CMK (cell line): ENCODE measurements around the gene SHH.

Experiments
- DNase-seq: peaks from one replicate; pipeline ENCODE4 v3.0.0-alpha.2; 2010; ENCODE audit warnings: low read depth

The SHH gene

DNA sequence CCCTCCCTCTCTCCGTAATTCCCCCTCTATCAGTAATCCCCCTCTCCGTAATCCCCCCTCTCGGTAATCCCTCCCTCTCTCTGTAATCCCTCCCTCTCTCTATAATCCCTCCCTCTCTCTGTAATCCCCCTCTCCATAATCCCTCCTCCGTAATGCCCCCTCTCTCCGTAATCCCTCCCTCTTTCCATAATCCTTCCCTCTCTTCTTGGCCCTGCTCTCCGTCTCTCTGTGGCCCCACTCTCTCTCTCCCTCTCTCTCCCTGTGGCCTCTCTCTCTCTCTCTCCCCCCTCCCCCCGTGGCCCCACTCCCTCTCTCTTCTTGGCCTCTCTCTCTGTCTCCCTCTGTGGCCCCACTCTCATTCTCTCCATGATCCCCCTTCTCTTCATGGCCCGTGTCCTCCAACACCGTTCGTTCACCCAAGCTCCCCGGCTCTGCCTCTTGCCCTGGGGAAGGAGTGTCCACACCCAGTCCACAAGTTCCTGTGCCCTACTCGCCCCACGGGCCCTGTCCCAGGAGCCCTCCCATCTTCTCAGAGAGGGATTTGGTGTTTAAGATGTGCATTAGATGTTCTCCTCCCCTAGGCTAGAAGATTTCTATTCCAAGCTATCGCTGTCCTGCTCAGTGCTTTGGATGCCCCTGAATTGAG, 19.8 kb downstream of the SHH start:
- DNase-seq, result no peak

DNA sequence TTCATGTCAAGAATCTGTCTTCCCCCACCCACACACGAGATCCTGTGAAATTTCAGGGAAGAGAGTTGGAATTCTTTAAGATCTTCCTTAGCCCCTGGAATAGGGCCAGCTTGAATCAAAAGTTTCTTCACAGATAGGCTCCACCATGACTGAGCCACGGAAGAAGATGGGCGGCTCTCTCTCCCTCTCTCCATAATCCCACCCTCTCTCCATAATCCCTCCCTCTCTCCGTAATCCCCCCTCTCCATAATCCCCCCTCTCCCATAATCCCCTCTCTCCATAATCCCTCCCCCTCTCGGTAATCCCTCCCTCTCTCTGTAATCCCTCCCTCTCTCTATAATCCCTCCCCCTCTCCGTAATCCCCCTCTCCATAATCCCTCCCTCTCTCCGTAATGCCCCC, 20.4 kb downstream of the SHH start:
- no peak for DNase-seq

DNA sequence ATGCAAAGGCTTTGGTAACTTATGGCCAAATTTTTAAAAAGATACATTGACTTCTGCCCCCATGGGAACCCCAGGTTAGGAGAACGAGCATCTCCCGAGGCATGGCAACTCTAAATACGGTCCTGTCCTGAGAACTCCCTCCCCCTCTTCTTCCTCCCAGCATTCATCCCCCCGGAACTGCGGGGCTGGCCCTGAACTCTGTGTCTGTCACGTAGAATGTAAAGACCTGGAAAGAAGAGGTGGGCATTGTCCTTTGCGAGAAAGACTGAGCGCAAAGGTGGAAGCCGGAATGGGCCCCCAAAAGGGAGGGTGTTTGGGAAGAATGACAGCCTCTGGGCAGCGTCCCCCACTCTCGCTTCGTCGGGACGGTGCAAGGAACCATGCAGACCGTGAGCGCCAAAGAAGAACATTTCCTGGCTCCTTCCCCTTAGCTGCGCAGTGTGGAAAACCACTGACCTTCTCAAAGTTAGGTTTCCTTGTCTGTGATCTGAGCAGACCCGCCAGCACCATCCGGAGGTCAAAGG, 21.0 kb downstream of the SHH start:
- DNase-seq, result no peak

DNA sequence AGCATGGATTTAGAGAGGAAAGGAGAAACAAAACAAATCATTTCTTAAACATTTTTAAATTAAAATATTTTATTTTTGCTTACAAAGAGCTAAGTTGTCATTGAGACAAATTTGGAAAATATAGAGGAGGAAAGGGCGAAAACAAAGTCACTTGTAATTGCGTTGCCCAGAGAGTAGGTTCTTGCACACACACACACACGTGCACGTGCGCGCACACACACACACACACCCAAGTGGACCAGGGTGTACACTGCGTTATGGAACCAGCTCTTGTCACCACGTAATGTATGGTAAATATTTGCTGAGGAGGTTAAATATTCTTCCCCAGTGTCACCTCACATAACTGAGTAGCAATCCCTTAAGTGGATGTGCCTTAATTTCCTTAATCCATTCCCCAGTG, 21.6 kb downstream of the SHH start:
- no peak for DNase-seq

DNA sequence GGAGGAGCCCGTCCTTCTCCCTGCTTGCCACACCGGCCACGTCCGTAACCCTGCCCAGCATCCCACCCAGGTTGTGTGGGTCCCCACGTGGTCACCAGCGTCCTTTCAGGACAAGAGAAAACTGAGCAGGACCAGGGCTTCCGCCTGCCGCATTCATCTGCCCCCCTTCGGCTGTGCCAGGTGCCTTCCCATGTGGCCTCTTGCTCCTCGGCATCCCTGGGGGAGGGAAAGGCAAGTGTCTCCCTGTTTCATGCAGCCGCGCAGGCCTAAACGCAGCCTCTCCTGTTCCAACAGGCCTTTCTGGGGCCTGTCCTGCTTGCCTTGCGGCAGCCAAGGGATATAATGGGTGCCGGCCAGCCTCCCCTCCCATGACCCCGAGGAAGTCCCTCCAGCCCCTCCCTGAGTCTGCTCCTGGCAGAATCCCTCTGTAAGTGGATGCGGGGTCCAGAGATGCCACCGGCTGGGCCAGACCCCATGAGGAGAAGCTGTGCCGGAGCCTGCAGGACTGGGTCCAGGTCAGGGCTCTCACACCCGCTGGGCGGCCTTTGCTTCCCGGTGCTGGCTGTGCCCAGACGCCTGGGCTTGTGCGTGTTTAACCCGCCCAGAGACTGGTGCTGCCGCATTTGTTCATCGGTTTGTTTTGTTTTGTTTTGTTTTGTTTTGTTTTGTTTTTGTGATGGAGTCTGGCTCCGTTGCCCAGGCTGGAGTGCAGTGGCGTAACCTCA, 23.1 kb downstream of the SHH start:
- no peak for DNase-seq

DNA sequence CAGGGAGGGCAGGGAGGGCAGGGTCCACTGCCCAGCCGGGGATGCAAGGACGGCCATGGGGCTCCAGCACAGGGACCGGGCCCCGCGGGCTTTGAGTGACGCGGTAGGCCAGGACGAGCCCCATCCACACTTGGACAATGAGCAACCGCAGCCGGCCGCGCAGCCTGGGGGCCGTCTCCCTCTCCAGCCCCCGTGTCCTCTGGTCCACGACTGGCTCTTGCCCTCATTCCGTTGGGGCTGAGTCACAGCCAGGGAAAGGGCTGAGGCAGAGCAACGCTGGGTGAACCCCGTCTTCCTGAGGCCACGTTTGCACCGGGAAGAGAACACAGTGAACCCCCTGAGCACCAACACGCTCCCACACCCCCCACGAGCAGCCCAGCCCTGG, 23.7 kb downstream of the SHH start:
- no peak for DNase-seq

DNA sequence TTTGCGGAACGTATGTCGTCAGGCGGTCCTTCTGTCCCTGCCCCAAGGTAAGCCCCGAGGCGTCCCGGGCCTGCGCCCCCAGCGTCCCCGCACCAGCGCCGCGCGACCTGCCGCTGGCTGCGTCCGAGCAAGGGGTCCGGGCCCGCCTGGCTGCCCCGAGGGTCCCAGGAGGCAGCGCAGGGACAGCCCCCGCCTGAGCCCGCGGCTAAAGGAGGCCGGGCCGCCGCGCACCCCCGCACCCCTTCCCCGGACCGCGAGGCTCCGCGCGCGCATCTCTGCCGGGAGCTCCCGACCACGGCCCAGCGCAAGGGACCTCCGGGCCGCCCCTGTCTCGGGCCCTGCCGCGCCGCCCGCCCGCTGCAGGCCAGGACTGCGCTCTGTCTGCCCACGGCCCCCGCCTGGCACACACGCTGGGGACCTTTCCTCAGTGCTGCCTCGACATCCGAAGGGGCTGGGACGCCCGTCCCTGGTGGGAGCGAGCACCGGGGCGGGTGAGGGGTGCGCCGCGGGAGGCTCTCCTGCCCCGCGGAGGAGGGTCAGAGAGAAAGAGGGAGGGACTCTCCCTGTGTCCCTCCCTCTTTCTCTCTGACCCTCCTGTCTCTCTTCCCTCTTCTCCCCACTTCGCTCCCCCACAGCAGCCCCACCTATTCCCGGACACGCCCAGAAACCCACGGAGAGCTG, 25.0 kb downstream of the SHH start:
- DNase-seq, result no peak

DNA sequence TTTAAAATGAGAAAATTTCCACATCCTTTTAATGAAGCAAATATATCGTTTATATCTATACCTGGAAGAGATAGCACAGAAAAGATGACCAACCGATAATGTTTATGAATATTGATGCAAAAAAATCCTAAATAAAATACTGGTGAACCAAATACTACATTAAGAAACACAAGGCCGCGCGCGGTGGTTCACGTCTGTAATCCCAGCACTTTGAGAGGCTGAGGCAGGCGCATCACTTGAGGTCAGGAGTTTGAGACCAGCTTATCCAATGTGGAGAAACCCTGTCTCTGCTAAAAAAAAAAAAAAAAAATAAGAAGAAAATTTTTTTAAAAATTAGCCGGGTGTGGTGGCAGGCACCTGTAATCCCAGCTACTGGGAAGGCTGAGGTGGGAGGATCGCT, 25.8 kb downstream of the SHH start:
- DNase-seq, result no peak

DNA sequence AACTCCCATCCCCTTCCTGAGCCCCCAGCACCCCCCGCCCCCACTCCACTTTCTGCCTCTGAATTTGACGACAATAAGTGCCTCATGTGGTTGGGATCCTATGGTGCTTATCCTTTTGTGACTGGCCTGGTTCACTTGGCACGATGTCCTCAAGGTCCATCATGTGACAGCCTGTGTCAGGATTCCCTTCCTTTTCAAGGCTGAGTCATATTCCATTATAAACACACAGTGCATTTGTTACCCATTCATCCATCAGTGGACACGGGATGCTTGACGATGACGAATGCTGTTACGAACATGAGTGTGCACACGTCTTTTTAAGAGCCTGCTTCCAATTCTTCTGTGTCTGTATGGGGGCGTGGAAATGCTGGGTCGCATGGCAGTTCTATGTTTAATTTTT, 26.7 kb downstream of the SHH start:
- no peak for DNase-seq

DNA sequence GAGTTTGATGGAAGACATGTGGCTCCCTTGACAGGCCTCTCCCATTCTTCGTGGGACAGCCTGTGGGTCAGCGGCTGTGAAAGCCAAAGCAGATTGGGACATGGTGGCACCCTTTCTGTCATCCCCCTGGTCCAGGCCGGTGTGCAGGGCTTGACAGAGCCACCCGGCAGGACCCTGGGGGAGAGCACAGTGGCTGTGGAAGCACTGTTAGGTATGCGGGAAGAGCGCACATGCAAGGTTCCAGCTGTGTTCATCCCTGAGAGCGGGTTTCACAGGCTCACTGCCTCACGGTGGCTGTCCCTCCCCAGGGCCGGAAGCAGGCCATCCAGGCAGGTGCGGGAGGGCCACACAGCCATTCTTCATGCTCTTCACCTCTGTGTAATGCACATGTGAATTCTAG, 29.8 kb downstream of the SHH start:
- no peak for DNase-seq

DNA sequence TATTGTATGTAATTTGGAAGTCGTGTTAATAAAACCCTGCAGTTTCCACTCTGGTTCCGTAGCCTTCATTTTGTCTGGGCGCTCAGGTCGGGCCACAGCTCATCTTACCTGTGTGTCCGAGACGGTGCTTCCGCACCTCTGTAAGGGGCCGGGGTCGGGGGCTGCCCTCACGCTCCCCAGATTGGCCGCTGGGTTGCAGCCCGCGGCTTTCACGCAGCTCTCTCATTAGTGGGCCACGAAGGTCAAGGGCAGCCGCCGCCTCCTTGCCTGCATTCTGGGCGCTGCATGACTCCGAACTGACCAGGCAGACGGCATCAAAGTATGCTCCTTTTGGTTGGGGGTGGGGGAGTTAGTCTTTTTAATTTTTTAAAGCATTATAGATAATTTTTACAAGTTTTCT, 30.8 kb downstream of the SHH start:
- no peak for DNase-seq

DNA sequence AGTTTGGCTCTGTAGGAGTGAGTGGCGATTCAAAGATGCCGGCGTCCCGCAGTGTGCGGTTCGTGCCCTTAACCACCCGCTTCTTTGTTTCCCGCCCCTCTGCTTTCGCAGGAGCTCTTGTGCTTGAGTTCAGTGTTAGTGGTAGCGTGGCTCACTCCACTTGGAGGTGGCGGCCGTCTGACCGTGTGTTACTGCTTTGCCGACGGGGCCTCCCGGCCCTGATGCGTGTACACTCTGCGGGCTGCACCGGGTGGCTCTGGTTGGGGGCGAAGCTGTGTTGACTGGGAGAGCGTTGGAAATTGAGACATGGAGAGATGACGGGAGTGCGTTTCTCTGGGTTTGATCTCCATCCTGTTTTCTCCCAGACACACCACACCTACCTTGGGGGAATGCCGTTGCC, 31.4 kb downstream of the SHH start:
- DNase-seq, result no peak

DNA sequence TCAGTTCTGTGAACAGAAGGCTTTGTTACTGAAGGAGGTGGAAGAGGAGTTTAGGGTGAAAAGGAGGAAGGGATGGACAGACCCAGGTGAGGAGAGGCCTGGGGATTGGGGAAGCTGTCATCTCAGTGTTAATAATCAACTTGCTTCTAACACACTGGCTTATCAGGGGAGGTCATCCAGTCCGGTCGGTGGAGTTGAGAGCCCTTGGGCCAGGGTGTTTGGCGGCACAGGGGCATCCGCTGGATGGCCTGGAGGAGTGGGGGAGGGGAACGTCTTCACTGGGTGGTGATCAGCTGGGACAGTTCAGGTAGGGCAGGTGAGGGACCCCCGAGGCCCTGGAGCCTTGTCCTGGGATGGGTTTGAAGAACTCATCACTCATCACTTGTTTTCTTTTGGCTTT, 33.9 kb downstream of the SHH start:
- no peak for DNase-seq

DNA sequence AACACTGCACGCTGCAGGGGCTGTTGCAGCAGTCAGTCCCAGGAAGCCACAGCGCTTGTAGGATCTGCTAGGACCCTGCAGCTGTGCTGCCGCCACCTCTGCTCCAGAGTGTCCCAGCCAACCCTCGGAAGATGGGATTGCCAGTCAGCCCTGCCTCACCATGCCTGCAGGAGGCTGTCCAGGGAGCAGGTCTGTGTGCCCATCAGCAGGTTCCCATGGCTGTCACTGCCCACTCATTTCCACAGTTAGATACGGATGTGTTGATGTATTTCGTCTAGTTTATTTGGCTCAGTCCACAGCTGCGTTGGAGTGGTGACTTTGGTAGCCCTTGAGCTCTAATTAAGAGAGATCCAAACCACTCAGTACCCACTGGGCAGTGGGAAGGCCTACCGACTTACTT, 35.7 kb downstream of the SHH start:
- no peak for DNase-seq

DNA sequence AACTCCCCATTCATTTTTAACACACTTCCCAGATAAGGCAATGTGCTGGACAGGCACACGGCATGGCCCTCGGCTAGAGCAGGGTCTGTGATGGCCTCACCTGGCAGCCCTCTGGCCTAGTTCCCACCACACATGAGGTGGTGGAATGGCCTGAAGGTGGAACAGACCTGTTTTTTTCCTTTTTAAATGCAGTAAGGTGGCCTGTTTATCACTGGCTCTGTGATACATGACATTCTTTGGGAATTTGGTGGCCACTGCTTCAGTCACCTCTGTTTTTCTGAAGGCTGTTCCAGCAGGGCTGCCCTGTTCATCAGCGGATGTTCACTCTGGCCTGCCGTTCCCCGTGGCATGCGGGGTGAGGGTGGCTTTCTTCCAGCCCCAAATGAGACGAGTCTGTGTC, 36.6 kb downstream of the SHH start:
- no peak for DNase-seq

DNA sequence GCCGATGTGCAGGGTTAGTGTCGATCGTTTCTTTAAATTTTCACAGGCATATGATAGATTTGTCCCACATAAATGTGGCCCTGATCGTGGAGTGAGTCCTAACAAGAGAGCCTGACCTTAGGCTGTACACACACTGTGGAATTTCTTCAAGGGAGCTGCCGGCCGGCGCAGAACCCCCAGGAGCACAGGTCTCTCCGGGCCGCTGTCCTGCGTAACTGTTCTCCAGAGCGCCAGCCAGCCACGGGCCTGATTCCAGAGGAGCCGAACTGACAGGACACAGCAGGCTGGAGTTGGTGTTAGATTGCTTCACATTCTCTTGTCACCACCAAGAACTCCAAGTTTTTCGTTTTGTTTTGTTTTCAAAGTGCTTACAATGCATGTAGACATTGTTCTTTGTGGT, 37.3 kb downstream of the SHH start:
- DNase-seq, result no peak

DNA sequence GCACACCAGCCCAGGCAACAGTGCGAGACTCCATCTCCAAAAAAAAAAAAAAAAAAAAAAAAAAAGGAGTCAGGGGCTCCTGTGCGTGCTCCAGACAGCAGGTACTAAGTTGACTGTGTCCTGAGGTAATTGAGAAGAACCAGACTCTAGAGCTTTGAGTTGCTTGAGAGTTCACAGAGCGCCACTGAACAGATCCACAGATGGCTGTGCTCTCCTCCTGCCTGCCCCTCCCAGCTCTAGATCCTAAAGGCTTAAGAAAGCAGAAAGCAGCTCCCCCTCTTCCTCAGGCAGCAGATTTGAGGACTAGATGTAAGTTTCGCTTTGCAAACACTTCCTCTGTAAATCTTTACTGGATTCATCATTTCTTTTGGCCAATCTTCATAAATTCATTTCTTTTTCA, 38.7 kb downstream of the SHH start:
- no peak for DNase-seq

DNA sequence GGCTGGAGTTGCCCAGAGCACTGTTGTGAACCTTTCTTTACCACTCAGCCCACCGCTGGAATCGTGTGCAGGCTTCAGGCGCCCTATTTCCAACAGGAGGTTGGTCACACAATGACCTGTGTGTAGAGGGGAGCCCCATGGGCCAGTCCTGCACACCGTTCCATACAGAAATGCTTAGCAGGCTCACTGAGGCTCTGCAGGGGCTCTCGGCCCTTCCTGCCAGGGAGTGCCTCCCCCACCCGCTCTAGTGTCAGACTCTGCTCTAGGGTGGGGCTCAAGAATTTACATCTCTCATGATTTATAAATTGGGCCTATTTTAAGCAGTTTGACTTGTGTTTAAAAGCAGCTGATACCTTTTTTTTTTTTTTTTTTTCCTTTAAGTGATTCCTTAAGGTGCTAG, 42.0 kb downstream of the SHH start:
- DNase-seq, result no peak

DNA sequence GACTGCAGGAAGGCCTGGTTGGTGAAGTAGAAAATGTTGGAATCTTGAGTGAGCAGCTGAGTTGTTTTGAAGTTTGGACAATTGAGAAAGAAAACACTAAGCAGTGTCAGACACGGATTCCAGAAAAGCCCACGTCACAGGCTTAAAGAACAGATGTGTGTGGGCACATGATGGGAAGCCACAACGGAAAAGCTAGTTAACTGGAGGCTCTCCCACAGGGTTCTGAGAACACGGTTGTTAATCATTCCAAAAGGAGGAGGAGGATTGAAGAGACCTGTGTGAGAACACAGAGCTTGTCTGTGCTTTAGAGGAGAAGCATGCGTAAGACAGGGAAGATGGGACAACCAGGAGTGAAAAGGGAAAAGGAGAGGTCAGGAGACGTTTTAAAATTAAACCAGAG, 42.6 kb downstream of the SHH start:
- DNase-seq, result no peak

DNA sequence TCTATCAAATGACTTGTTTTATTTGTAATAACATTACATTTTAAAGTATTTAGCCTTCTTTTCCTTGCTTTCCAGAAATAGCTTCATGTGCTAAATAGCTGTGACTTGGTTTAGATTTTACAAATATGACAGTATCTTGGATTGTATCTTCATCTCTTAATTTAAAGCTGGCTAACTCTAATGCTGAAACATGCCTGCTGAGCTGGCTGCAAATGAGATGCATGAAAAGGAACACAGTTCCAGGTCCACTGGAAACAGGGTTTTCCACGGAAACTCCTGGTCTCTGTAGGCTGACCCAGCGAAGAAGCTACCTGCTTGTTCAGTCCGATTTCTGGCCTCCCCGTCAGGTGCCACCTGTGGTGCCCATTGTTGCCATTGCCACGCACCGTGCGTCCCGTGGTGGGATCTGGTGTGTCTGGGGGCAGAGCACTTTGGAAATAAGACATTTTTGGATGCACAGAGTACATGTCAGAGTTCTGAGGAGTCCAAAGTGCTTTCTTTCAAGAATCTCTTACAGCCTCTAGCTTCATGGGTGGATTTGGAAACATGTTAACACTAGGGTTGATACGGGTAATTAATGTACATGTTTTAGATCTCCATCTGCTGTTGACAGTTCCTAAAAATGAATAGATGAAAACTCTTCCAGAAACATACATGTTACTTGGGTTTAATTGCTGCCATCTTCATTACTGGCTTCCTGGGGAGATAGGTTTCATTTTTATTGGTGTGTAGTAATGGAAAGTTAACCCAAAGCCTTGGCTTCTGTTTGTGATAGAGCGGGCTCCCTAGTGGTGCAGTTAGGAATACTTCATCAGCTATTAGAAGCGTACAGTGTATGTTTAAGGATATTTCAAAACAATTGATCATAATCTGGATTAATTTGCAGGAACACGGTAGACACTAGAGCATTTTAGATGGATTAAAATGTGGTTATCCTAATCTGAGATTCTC, 45.0 kb downstream of the SHH start:
- DNase-seq, result no peak

DNA sequence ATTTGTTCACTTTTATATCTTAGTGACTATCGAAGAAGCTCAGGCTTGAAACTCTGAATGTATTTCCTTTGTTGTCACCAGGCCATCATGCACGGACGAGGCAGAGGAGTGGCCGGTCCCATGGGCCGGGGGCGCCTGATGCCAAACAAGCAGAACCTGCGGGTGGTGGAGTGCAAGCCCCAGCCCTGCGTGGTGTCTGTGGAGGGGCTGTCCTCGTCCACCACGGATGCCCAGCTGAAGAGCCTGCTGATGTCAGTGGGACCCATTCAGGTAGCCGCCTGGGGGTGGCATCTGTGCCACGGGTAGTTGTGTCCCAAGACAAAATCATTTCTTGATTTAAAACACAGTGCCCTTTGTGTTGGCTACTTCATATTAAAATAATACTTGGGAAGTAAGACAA, 45.9 kb downstream of the SHH start:
- no peak for DNase-seq

DNA sequence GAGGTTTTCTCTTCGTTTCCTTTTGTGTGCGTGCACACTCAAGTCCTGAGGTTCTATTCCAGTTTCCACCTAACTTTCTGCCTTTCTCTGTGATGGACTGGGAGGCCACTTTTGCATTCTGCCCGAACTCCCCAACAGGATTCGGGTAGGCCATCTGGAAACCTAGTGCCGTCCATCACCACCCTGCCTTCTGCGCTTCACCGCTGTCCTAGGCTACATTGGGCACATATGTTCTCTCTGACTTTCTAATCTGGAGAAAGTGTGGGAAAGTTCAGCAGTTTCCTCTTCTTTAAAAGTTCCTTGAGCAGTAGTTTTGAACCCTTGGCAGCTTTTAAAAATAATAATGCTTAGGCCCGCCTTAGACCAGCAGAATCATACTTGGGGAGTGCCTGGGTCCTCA, 46.8 kb downstream of the SHH start:
- no peak for DNase-seq
